ENCODE data around the gene ZFPM1. TPM values are rescaled to one million over a fixed set of nuclear protein-coding genes. Genes with fewer than 3 reads are reported as not detected.
"Not testable (repeated sequence)": the region's sequence is repeated elsewhere in the genome, so short reads cannot be mapped to it uniquely, and the experiment has no call there.

The ZFPM1 gene
- total RNA-seq, 3 donors from 2014 or later (not counting 1 experiment from before 2014, with no cell fraction given) = 56.3 to 71.0 (median 64.6) TPM

- peak overlapping the region; percentile 43 to 74 for H3K27ac Mint-ChIP-seq
- ATAC-seq = peak in 1 of 3 donors; percentile 29
- intact Hi-C loops (cut with micrococcal nuclease) = no loop called here
Observed at GRCh38 chr16:88482630-88483391, 29.7 kb downstream of the ZFPM1 start.

GRCh38 chr16:88483392-88483641 lies 30.2 kb downstream of the ZFPM1 start:
- no peaks in the 10 kb centered on the region for H3K9me3 ChIP-seq (ENCODE audit: control insufficient read depth, insufficient read depth, low read length)
- Mint-ChIP-seq H3K27me3 (ENCODE audit: low read depth in 2 of 2) (no peaks in the 10 kb centered on the region), H3K4me1 (peaks cover 30 to 66% of the 10 kb centered on the region in 2 donors), H3K9me3 (no peaks in the 10 kb centered on the region), H3K4me3 (peak overlapping the region; percentile 43), H3K36me3 (no peaks in the 10 kb centered on the region), H3K27ac (peak overlapping the region; percentile 43 to 74)
- H3K4me3 ChIP-seq (ENCODE audit: low read length) = no peak overlapping the region
- WGBS (ENCODE audit: insufficient coverage) = 90% methylated on average over 8 of the region's 8 CpGs
- H3K27me3 ChIP-seq (ENCODE audit: control insufficient read depth, insufficient read depth, low read length) = no peaks in the 10 kb centered on the region
- TF ChIP-seq CTCF (IDR thresholded peaks at IDR 0.05) = no peak
- H3K27ac ChIP-seq (ENCODE audit: low read length) = no peak overlapping the region
- no peak for ATAC-seq
- peaks cover 22% of the 10 kb centered on the region for H3K36me3 ChIP-seq (ENCODE audit: control insufficient read depth, insufficient read depth, low read length)
- peaks cover 67% of the 10 kb centered on the region for H3K4me1 ChIP-seq (ENCODE audit: control insufficient read depth, insufficient read depth, low read length)
- intact Hi-C loops (cut with micrococcal nuclease) = no loop called here
- no peak for DNase-seq

More at GRCh38 chr16:88482630-88483391, 29.7 kb downstream of the ZFPM1 start:
- Histone ChIP-seq H3K4me1 (ENCODE audit: control insufficient read depth, insufficient read depth, low read length) (peaks cover 72% of the 10 kb centered on the region), H3K27me3 (ENCODE audit: control insufficient read depth, insufficient read depth, low read length) (no peaks in the 10 kb centered on the region), H3K36me3 (ENCODE audit: control insufficient read depth, insufficient read depth, low read length) (peaks cover 22% of the 10 kb centered on the region), H3K27ac (ENCODE audit: low read length) (no peak overlapping the region), H3K4me3 (ENCODE audit: low read length) (no peak overlapping the region), H3K9me3 (ENCODE audit: control insufficient read depth, insufficient read depth, low read length) (no peaks in the 10 kb centered on the region)
- 88% methylated on average over 22 of the region's 22 CpGs for WGBS (ENCODE audit: insufficient coverage)
- Mint-ChIP-seq H3K27me3 (ENCODE audit: low read depth in 2 of 2) (no peaks in the 10 kb centered on the region), H3K9me3 (no peaks in the 10 kb centered on the region), H3K4me1 (peaks cover 35 to 68% of the 10 kb centered on the region in 2 donors), H3K36me3 (no peaks in the 10 kb centered on the region), H3K4me3 (no peak overlapping the region)
- no peak for TF ChIP-seq CTCF (IDR thresholded peaks at IDR 0.05)
- DNase-seq = no peak

GRCh38 chr16:88484505-88485365 lies 31.7 kb downstream of the ZFPM1 start:
- peak overlapping the region; percentile 42 to 43 for H3K27ac Mint-ChIP-seq
- Histone ChIP-seq H3K27me3 (ENCODE audit: control insufficient read depth, insufficient read depth, low read length) (no peaks in the 10 kb centered on the region), H3K4me3 (ENCODE audit: low read length) (no peak overlapping the region), H3K27ac (ENCODE audit: low read length) (no peak overlapping the region), H3K9me3 (ENCODE audit: control insufficient read depth, insufficient read depth, low read length) (no peaks in the 10 kb centered on the region), H3K36me3 (ENCODE audit: control insufficient read depth, insufficient read depth, low read length) (peaks cover 35% of the 10 kb centered on the region), H3K4me1 (ENCODE audit: control insufficient read depth, insufficient read depth, low read length) (peaks cover 53% of the 10 kb centered on the region)
- DNase-seq (no peak), ATAC-seq (no peak)
- intact Hi-C loops (cut with micrococcal nuclease) = no loop called here
- H3K4me1 Mint-ChIP-seq = peaks cover 27 to 52% of the 10 kb centered on the region in 2 donors
- TF ChIP-seq CTCF (IDR thresholded peaks at IDR 0.05) = no peak
- H3K27me3 Mint-ChIP-seq (ENCODE audit: low read depth in 2 of 2) = no peaks in the 10 kb centered on the region
- 91% methylated on average over 36 of the region's 36 CpGs for WGBS (ENCODE audit: insufficient coverage)
- no peaks in the 10 kb centered on the region for H3K36me3 Mint-ChIP-seq
- no peak overlapping the region for H3K4me3 Mint-ChIP-seq
- H3K9me3 Mint-ChIP-seq = no peaks in the 10 kb centered on the region

- H3K36me3 Mint-ChIP-seq; H3K4me3 ChIP-seq (ENCODE audit: low read length); ATAC-seq; DNase-seq; H3K27me3 Mint-ChIP-seq (ENCODE audit: low read depth in 2 of 2); H3K9me3 Mint-ChIP-seq; H3K27me3 ChIP-seq (ENCODE audit: control insufficient read depth, insufficient read depth, low read length); H3K27ac Mint-ChIP-seq; H3K4me3 Mint-ChIP-seq; H3K27ac ChIP-seq (ENCODE audit: low read length); H3K9me3 ChIP-seq (ENCODE audit: control insufficient read depth, insufficient read depth, low read length); intact Hi-C loops (cut with micrococcal nuclease): not testable (repeated sequence)
- H3K4me1 ChIP-seq (ENCODE audit: control insufficient read depth, insufficient read depth, low read length) = peaks cover 47% of the 10 kb centered on the region
- peaks cover 21 to 46% of the 10 kb centered on the region in 2 donors for H3K4me1 Mint-ChIP-seq
- H3K36me3 ChIP-seq (ENCODE audit: control insufficient read depth, insufficient read depth, low read length) = peaks cover 37% of the 10 kb centered on the region
- 95% methylated on average over 8 of the region's 8 CpGs for WGBS (ENCODE audit: insufficient coverage)
Observed at GRCh38 chr16:88485366-88485741, 32.3 kb downstream of the ZFPM1 start.

Data from natural killer cell (primary cell).